ENCODE results near the gene LMF2. TPM values are rescaled to one million over a fixed set of nuclear protein-coding genes. Genes with fewer than 3 reads are reported as not detected.

Gene LMF2
- polyA plus RNA-seq, 1 of the 3 experiments (the other 2 are of a cell fraction): 34.3 TPM

DNA sequence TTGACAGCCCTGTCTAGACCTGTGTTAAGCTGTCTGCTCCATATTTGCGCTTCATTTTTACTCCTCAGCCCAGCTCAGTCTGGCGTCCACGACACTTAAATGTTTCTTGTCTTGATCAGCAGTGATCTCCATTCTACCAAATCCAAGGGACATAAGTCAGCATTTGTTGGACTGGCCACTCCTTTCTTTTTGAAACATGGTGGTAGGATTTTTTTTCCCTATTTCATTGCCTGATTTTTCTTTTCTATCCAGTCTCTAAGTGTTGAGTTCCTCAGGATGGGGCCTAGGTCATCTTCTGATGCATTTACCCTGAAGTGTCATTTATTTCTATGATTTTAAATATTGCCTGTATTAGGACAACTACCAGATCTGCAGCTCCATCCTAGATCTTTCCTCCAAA lies 1.4 kb upstream of the LMF2 start:
- 0 out of 2 replicates have a peak, but pooled peaks cover 4% of the 10 kb centered on the region for H4K20me1 ChIP-seq (ENCODE audit: insufficient read depth)
- peaks cover 81% of the 10 kb centered on the region for H3K79me2 ChIP-seq (ENCODE audit: insufficient read depth)
- H3K4me2 ChIP-seq: peak overlapping the region; percentile 96
- H3K27ac ChIP-seq (ENCODE audit: low read depth in 2 of 2, low read length in 1 of 2): peak overlapping the region; percentile 69 to 83; a peak in 3 of 4 replicates
- H2AFZ ChIP-seq (ENCODE audit: low read depth): peak overlapping the region; percentile 66; the same call in 1 of the 2 replicates
- H3K36me3 ChIP-seq (replicated peaks in 1 of 2; ENCODE audit: control insufficient read depth in 1 of 2, insufficient read depth in 2 of 2, low read length in 1 of 2): peaks cover 0 to 7% of the 10 kb centered on the region in 2 experiments
- ChIA-PET POLR2A (interaction anchor here (2.0 kb wide), 1 partner anchor 17 kb away, joined by 11 read pairs; the partner anchor contains the start of gene SCO2), CTCF (interaction anchor here (2.6 to 3.1 kb wide), 3 partner anchors 11 to 54 kb away, joined by 12 to 20 read pairs (median 14); partner anchors contain the start of genes SCO2 and SYCE3)
- H3K4me1 ChIP-seq (ENCODE audit: control insufficient read depth in 1 of 2, insufficient read depth in 2 of 2, low read depth in 1 of 2, low read length in 1 of 2): peaks cover 7 to 14% of the 10 kb centered on the region in 2 experiments; a peak in 3 of 4 replicates
- TF ChIP-seq TAF1 (IDR thresholded peaks at IDR 0.05; ENCODE audit: borderline replicate concordance, low read depth, low read length): no peak
- no peak for TF ChIP-seq EZH2phosphoT487 (IDR thresholded peaks at IDR 0.05; ENCODE audit: borderline replicate concordance, low read depth)
- TF ChIP-seq, protein P1, sequence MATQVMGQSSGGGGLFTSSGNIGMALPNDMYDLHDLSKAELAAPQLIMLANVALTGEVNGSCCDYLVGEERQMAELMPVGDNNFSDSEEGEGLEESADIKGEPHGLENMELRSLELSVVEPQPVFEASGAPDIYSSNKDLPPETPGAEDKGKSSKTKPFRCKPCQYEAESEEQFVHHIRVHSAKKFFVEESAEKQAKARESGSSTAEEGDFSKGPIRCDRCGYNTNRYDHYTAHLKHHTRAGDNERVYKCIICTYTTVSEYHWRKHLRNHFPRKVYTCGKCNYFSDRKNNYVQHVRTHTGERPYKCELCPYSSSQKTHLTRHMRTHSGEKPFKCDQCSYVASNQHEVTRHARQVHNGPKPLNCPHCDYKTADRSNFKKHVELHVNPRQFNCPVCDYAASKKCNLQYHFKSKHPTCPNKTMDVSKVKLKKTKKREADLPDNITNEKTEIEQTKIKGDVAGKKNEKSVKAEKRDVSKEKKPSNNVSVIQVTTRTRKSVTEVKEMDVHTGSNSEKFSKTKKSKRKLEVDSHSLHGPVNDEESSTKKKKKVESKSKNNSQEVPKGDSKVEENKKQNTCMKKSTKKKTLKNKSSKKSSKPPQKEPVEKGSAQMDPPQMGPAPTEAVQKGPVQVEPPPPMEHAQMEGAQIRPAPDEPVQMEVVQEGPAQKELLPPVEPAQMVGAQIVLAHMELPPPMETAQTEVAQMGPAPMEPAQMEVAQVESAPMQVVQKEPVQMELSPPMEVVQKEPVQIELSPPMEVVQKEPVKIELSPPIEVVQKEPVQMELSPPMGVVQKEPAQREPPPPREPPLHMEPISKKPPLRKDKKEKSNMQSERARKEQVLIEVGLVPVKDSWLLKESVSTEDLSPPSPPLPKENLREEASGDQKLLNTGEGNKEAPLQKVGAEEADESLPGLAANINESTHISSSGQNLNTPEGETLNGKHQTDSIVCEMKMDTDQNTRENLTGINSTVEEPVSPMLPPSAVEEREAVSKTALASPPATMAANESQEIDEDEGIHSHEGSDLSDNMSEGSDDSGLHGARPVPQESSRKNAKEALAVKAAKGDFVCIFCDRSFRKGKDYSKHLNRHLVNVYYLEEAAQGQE (IDR thresholded peaks at IDR 0.05; ENCODE audit: low read depth, low read length): no peak
- no peak for TF ChIP-seq RFX5 (IDR thresholded peaks at IDR 0.05; ENCODE audit: low read length)
- TF ChIP-seq SIN3A (IDR thresholded peaks at IDR 0.05; ENCODE audit: borderline replicate concordance, low read depth, low read length): no peak
- TF ChIP-seq, protein P2, sequence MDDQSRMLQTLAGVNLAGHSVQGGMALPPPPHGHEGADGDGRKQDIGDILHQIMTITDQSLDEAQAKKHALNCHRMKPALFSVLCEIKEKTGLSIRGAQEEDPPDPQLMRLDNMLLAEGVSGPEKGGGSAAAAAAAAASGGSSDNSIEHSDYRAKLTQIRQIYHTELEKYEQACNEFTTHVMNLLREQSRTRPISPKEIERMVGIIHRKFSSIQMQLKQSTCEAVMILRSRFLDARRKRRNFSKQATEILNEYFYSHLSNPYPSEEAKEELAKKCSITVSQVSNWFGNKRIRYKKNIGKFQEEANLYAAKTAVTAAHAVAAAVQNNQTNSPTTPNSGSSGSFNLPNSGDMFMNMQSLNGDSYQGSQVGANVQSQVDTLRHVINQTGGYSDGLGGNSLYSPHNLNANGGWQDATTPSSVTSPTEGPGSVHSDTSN (IDR thresholded peaks at IDR 0.05): no peak
- TF ChIP-seq, protein P3, sequence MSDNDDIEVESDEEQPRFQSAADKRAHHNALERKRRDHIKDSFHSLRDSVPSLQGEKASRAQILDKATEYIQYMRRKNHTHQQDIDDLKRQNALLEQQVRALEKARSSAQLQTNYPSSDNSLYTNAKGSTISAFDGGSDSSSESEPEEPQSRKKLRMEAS (IDR thresholded peaks at IDR 0.05; ENCODE audit: low read depth): no peak
- no peak for TF ChIP-seq MEF2A (IDR thresholded peaks at IDR 0.05; ENCODE audit: borderline replicate concordance, low read depth)
- H3F3A ChIP-seq (replicated peaks; ENCODE audit: insufficient read depth): peaks cover 6% of the 10 kb centered on the region
- no peak for DNase-seq
- H3K9me3 ChIP-seq: no peaks in the 10 kb centered on the region
- no peaks in the 10 kb centered on the region for H3K9me2 ChIP-seq
- peak overlapping the region; percentile 77 for H3K9ac ChIP-seq
- WGBS (ENCODE audit: low lambda C conversion rate): 3% methylated on average over 3 of the region's 3 CpGs
- peak overlapping the region; percentile 79 to 85 for H3K4me3 ChIP-seq (ENCODE audit: low read depth in 2 of 2, low read length in 1 of 2)
- no peaks in the 10 kb centered on the region for H3K27me3 ChIP-seq (ENCODE audit: insufficient read depth)
